HepG2 (cell line): ENCODE measurements around the gene CCDC38. TPM values are rescaled to one million over a fixed set of nuclear protein-coding genes. Genes with fewer than 3 reads are reported as not detected.

Source experiments
- AGO1 ChIP-seq: fragments of 200-400 bp; formaldehyde crosslinking; IDR thresholded peaks from 2 replicates; pipeline ENCODE4 v1.6.1; 2017; ENCODE audit warnings: mild to moderate bottlenecking, low read depth, low read length, moderate library complexity; ENCODE audit not compliant: poor library complexity, severe bottlenecking
- CBX1 ChIP-seq: IDR thresholded peaks from one replicate; pipeline ENCODE4 v1.6.1; 2016; ENCODE audit warnings: antibody characterized with exemption, low read depth
- CBX5 ChIP-seq: sonication (generic); formaldehyde crosslinking; IDR thresholded peaks from 2 replicates; pipeline ENCODE4 v1.4.0; 2020; ENCODE audit warnings: missing genetic modification reagents, borderline replicate concordance
- IKZF1 ChIP-seq: fragments of 450-650 bp; IDR thresholded peaks from 2 replicates; pipeline ENCODE4 v1.7.1; 2016
- MTF1 ChIP-seq: sonication (generic); formaldehyde crosslinking; IDR thresholded peaks from 2 replicates; pipeline ENCODE4 v1.5.0; 2020; ENCODE audit warnings: missing genetic modification reagents
- MZF1 ChIP-seq: sonication (generic); formaldehyde crosslinking; IDR thresholded peaks from 2 replicates; pipeline ENCODE4 v1.8.1; 2023; ENCODE audit warnings: mild to moderate bottlenecking, missing genetic modification reagents, borderline replicate concordance
- NFE2 ChIP-seq: sonication (generic); formaldehyde crosslinking; IDR thresholded peaks from 2 replicates; pipeline ENCODE4 v1.4.0; 2020; ENCODE audit warnings: missing genetic modification reagents
- PITX1 ChIP-seq: sonication (generic); formaldehyde crosslinking; IDR thresholded peaks from 2 replicates; pipeline ENCODE4 v1.5.1; 2020; ENCODE audit warnings: mild to moderate bottlenecking, missing genetic modification reagents
- ZFP90 ChIP-seq: sonication (generic); formaldehyde crosslinking; IDR thresholded peaks from 2 replicates; pipeline ENCODE4 v1.8.0; 2022; ENCODE audit warnings: missing genetic modification reagents, mild to moderate bottlenecking, inconsistent platforms, borderline replicate concordance
- ZNF17 ChIP-seq: sonication (generic); formaldehyde crosslinking; IDR thresholded peaks from 2 replicates; pipeline ENCODE4 v1.5.0; 2020; ENCODE audit warnings: mild to moderate bottlenecking, missing genetic modification reagents
- ZNF441 ChIP-seq: sonication (generic); formaldehyde crosslinking; IDR thresholded peaks from 2 replicates; pipeline ENCODE4 v1.7.0; 2021; ENCODE audit warnings: missing genetic modification reagents, borderline replicate concordance
- ZNF446 ChIP-seq: sonication (generic); formaldehyde crosslinking; IDR thresholded peaks from 2 replicates; pipeline ENCODE4 v1.5.0; 2020; ENCODE audit warnings: mild to moderate bottlenecking, missing genetic modification reagents
- ZNF556 ChIP-seq: sonication (generic); formaldehyde crosslinking; IDR thresholded peaks from 2 replicates; pipeline ENCODE4 v1.4.0; 2020; ENCODE audit warnings: mild to moderate bottlenecking, missing genetic modification reagents, borderline replicate concordance
- ZNF720 ChIP-seq: sonication (generic); formaldehyde crosslinking; IDR thresholded peaks from 2 replicates; pipeline ENCODE4 v1.4.0; 2020; ENCODE audit warnings: missing genetic modification reagents
- ZNF768 ChIP-seq: sonication (generic); formaldehyde crosslinking; IDR thresholded peaks from 2 replicates; pipeline ENCODE4 v1.4.0; 2020; ENCODE audit warnings: missing genetic modification reagents
- ZNF83 ChIP-seq: sonication (generic); formaldehyde crosslinking; IDR thresholded peaks from 2 replicates; pipeline ENCODE4 v1.4.0; 2020; ENCODE audit warnings: missing genetic modification reagents, mild to moderate bottlenecking, borderline replicate concordance
- polyA plus RNA-seq, 8 experiments: library from polyadenylated mRNA; depleted of rRNA in 3 of 8; stranded (reverse) in 7 of 8; unstranded in 1 of 8; fragments of >200 nt; fragmentation: Illumina TruSeq in 4 of 8; extraction: Trizol in 4 of 8; gene quantifications; 2 replicates each; pipeline versions ENCODE4 v1.2.1 to v1.2.3, GENCODE V29; 2011 to 2016; ENCODE audit warnings: low read depth in 4 of 8, missing spikeins in 1 of 8, mixed read lengths in 1 of 8; ENCODE audit not compliant: insufficient read depth in 1 of 8
- total RNA-seq, 5 experiments: library from RNA; depleted of rRNA; stranded (reverse); fragments of >200 nt; fragmentation: Illumina TruSeq; extraction: Trizol; gene quantifications; 2 replicates each; pipeline ENCODE4 v1.2.3, GENCODE V29; 2016; ENCODE audit warnings: low read depth in 1 of 5
- TF ChIP-seq, protein P1 (sequence below): sonication (generic); formaldehyde crosslinking; IDR thresholded peaks from 2 replicates; pipeline ENCODE4 v1.4.0; 2020; ENCODE audit warnings: mild to moderate bottlenecking, low read depth, missing genetic modification reagents
- TF ChIP-seq, protein P2 (sequence below): sonication (generic); formaldehyde crosslinking; IDR thresholded peaks from 2 replicates; pipeline ENCODE4 v1.5.1; 2020; ENCODE audit warnings: mild to moderate bottlenecking, missing genetic modification reagents
- TF ChIP-seq, protein P3 (sequence below): sonication (generic); formaldehyde crosslinking; conservative IDR thresholded peaks from 2 replicates; pipeline ENCODE4 v1.4.0; 2020; ENCODE audit warnings: mild to moderate bottlenecking, missing genetic modification reagents, moderate library complexity
- TF ChIP-seq, protein P4 (sequence below): sonication (generic); formaldehyde crosslinking; IDR thresholded peaks from 2 replicates; pipeline ENCODE4 v1.4.0; 2020; ENCODE audit warnings: mild to moderate bottlenecking, low read depth, missing genetic modification reagents
- TF ChIP-seq, protein P5 (sequence below): sonication (generic); formaldehyde crosslinking; IDR thresholded peaks from 2 replicates; pipeline ENCODE4 v1.4.0; 2020; ENCODE audit warnings: missing genetic modification reagents

The CCDC38 gene
- total and polyA plus RNA-seq, 2 of the 13 experiments (the other 11 are each of a cell fraction or from before 2014, with no cell fraction given), result 0.24 to 0.32 TPM

DNA sequence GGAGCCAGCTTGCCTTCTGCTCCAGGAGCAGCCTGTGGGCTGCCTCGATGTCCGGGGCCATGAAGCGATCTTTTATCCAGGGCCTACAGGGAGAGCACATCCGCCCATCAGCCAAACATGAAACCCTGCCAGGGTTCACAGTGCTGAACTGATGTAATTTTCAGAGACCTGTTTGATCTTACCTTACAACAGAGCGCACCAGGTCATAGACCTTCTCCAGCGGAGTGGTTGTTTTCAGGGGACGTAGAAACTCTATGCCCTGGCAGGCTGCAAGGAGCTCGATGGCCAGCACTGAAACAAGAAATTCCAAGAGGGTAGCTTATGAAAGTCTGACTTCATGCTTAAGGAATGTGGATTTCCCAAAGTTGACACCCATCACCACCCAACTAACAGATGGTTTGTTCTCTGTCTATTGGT, 34.0 kb upstream of the CCDC38 start (continued):
- TF ChIP-seq CBX5 (CRISPR knock-in tag), result peak; percentile 47; the same call in 1 of the 2 replicates
- 0 out of 2 replicates have a peak, but pooled peaks have one; percentile 51 for TF ChIP-seq ZNF441 (CRISPR knock-in tag)
- no peak for TF ChIP-seq CBX1
- TF ChIP-seq PITX1 (CRISPR knock-in tag), result peak; percentile 78
- TF ChIP-seq, protein P1, sequence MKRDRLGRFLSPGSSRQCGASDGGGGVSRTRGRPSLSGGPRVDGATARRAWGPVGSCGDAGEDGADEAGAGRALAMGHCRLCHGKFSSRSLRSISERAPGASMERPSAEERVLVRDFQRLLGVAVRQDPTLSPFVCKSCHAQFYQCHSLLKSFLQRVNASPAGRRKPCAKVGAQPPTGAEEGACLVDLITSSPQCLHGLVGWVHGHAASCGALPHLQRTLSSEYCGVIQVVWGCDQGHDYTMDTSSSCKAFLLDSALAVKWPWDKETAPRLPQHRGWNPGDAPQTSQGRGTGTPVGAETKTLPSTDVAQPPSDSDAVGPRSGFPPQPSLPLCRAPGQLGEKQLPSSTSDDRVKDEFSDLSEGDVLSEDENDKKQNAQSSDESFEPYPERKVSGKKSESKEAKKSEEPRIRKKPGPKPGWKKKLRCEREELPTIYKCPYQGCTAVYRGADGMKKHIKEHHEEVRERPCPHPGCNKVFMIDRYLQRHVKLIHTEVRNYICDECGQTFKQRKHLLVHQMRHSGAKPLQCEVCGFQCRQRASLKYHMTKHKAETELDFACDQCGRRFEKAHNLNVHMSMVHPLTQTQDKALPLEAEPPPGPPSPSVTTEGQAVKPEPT (CRISPR knock-in tag), result no peak
- TF ChIP-seq, protein P2, sequence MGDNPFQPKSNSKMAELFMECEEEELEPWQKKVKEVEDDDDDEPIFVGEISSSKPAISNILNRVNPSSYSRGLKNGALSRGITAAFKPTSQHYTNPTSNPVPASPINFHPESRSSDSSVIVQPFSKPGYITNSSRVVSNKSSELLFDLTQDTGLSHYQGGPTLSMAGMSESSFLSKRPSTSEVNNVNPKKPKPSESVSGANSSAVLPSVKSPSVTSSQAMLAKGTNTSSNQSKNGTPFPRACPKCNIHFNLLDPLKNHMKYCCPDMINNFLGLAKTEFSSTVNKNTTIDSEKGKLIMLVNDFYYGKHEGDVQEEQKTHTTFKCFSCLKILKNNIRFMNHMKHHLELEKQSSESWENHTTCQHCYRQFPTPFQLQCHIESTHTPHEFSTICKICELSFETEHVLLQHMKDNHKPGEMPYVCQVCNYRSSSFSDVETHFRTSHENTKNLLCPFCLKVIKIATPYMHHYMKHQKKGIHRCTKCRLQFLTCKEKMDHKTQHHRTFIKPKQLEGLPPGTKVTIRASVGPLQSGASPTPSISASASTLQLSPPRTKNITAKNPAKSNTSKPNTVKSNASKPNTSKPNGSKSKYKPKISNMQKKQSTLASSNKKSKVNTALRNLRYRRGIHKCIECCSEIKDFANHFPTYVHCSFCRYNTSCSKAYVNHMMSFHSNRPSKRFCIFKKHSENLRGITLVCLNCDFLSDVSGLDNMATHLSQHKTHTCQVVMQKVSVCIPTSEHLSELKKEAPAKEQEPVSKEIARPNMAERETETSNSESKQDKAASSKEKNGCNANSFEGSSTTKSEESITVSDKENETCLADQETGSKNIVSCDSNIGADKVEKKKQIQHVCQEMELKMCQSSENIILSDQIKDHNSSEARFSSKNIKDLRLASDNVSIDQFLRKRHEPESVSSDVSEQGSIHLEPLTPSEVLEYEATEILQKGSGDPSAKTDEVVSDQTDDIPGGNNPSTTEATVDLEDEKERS, result peak; percentile 90; the same call in 1 of the 2 replicates
- TF ChIP-seq ZNF446 (CRISPR knock-in tag), result no peak
- TF ChIP-seq ZNF720 (CRISPR knock-in tag), result no peak
- TF ChIP-seq ZFP90 (CRISPR knock-in tag), result no peak
- TF ChIP-seq MTF1 (CRISPR knock-in tag), result no peak
- no peak for TF ChIP-seq ZNF768 (CRISPR knock-in tag)
- TF ChIP-seq MZF1, result no peak
- TF ChIP-seq NFE2 (CRISPR knock-in tag), result no peak
- TF ChIP-seq IKZF1, result no peak
- TF ChIP-seq, protein P3, sequence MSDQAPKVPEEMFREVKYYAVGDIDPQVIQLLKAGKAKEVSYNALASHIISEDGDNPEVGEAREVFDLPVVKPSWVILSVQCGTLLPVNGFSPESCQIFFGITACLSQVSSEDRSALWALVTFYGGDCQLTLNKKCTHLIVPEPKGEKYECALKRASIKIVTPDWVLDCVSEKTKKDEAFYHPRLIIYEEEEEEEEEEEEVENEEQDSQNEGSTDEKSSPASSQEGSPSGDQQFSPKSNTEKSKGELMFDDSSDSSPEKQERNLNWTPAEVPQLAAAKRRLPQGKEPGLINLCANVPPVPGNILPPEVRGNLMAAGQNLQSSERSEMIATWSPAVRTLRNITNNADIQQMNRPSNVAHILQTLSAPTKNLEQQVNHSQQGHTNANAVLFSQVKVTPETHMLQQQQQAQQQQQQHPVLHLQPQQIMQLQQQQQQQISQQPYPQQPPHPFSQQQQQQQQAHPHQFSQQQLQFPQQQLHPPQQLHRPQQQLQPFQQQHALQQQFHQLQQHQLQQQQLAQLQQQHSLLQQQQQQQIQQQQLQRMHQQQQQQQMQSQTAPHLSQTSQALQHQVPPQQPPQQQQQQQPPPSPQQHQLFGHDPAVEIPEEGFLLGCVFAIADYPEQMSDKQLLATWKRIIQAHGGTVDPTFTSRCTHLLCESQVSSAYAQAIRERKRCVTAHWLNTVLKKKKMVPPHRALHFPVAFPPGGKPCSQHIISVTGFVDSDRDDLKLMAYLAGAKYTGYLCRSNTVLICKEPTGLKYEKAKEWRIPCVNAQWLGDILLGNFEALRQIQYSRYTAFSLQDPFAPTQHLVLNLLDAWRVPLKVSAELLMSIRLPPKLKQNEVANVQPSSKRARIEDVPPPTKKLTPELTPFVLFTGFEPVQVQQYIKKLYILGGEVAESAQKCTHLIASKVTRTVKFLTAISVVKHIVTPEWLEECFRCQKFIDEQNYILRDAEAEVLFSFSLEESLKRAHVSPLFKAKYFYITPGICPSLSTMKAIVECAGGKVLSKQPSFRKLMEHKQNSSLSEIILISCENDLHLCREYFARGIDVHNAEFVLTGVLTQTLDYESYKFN (CRISPR knock-in tag), result peak; percentile 85
- TF ChIP-seq ZNF556, result no peak
- TF ChIP-seq, protein P4, sequence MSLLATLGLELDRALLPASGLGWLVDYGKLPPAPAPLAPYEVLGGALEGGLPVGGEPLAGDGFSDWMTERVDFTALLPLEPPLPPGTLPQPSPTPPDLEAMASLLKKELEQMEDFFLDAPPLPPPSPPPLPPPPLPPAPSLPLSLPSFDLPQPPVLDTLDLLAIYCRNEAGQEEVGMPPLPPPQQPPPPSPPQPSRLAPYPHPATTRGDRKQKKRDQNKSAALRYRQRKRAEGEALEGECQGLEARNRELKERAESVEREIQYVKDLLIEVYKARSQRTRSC (CRISPR knock-in tag), result no peak
- no peak for TF ChIP-seq ZNF17 (CRISPR knock-in tag)
- no peak for TF ChIP-seq ZNF83 (CRISPR knock-in tag)
- TF ChIP-seq, protein P5, sequence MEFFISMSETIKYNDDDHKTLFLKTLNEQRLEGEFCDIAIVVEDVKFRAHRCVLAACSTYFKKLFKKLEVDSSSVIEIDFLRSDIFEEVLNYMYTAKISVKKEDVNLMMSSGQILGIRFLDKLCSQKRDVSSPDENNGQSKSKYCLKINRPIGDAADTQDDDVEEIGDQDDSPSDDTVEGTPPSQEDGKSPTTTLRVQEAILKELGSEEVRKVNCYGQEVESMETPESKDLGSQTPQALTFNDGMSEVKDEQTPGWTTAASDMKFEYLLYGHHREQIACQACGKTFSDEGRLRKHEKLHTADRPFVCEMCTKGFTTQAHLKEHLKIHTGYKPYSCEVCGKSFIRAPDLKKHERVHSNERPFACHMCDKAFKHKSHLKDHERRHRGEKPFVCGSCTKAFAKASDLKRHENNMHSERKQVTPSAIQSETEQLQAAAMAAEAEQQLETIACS (CRISPR knock-in tag), result no peak
- TF ChIP-seq AGO1, result no peak
